Stomach (tissue), 4 donors: ENCODE results near the gene TNRC6B.
A peak's percentile ranks its signal among the peaks of the same experiment; 100 is the strongest.

Experiments
- EP300 ChIP-seq: sonication (generic); formaldehyde crosslinking; IDR thresholded peaks from one replicate; pipeline ENCODE4 v1.6.1; 2017; ENCODE audit warnings: antibody characterized with exemption
- POLR2A ChIP-seq, 4 donors: fragments of 450-650 bp; IDR thresholded peaks; one replicate each; pipeline ENCODE4 v1.6.1; 2016; ENCODE audit warnings: antibody characterized with exemption in 4 of 4, control low read depth in 2 of 4, mild to moderate bottlenecking in 1 of 4, moderate library complexity in 1 of 4
- POLR2AphosphoS5 ChIP-seq, 3 donors: sonication (generic); formaldehyde crosslinking; IDR thresholded peaks; one replicate each; pipeline ENCODE4 v1.6.1; 2016; ENCODE audit warnings: antibody characterized with exemption in 3 of 3
- TF ChIP-seq, protein P1 (sequence below), 7 experiments: fragments of 450-650 bp in 4 of 7; fragments of 200-600 bp in 3 of 7; sonication (generic) in 3 of 7; IDR thresholded peaks; one replicate each; pipeline ENCODE4 v1.5.1; 2016 to 2019; ENCODE audit warnings: antibody characterized with exemption in 7 of 7, control low read depth in 2 of 7, mild to moderate bottlenecking in 1 of 7

DNA sequence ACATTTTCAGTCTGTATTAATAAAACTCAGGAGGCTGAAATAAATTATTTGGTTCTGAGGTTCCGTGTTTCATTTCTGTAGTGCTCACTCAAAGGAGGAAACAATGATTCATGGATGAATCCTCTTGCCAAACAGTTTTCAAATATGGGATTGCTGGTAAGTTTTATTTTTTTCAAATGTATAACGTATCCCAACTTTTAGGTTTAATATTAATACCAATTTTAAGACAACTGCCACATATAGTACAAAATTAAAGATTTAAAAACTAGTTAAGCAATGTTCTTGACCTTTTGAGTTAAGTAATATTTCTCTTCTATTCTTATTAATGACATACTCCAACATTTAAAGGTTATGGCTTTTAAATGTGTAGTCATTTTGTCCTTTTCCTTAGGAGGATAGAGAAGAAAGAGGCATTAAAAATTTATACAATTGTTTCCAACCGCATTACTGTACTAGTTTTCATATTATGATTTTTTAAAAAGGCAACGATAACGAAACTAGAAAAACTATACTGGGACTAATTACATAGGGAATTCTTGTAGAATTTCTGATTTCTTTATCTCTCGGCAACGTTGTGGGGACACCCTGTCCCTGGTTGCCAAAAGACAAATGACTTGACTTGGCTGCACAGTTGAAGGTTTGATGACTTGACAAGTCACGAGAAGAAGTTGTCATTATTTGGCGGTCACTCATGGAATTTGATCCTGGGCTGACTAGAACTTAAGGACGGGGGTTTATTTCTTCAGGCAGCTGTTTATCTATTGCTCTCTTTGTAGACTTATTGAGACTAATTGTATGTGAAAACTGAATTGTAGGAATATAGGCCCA, 99.5 kb downstream of the TNRC6B start:
- TF ChIP-seq POLR2A (IDR thresholded peaks at IDR 0.05) (no peak), POLR2AphosphoS5 (IDR thresholded peaks at IDR 0.05) (peak in 1 of 3 donors; percentile 24), EP300 (no peak)
- TF ChIP-seq, protein P1, sequence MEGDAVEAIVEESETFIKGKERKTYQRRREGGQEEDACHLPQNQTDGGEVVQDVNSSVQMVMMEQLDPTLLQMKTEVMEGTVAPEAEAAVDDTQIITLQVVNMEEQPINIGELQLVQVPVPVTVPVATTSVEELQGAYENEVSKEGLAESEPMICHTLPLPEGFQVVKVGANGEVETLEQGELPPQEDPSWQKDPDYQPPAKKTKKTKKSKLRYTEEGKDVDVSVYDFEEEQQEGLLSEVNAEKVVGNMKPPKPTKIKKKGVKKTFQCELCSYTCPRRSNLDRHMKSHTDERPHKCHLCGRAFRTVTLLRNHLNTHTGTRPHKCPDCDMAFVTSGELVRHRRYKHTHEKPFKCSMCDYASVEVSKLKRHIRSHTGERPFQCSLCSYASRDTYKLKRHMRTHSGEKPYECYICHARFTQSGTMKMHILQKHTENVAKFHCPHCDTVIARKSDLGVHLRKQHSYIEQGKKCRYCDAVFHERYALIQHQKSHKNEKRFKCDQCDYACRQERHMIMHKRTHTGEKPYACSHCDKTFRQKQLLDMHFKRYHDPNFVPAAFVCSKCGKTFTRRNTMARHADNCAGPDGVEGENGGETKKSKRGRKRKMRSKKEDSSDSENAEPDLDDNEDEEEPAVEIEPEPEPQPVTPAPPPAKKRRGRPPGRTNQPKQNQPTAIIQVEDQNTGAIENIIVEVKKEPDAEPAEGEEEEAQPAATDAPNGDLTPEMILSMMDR (IDR thresholded peaks at IDR 0.05), result no peak
